Ishikawa (cell line): ENCODE results near the gene VEPH1.

Experiments used
- EGR1 ChIP-seq: IDR thresholded peaks from 2 replicates; pipeline ENCODE4 v1.6.1; 2012
- MAX ChIP-seq: IDR thresholded peaks from 2 replicates; pipeline ENCODE4 v1.6.1; 2012
- REST ChIP-seq: IDR thresholded peaks from 2 replicates; pipeline ENCODE4 v1.6.1; 2012; ENCODE audit warnings: low read depth, mild to moderate bottlenecking
- YY1 ChIP-seq: IDR thresholded peaks from 2 replicates; pipeline ENCODE4 v1.6.1; 2012; ENCODE audit warnings: low read depth

- TF ChIP-seq EGR1 (no peak), YY1 (no peak), REST (no peak), MAX (no peak)
Measured at GRCh38 chr3:157444797-157445184, 58.4 kb downstream of the VEPH1 start.
